NOMO-1 treated with DMSO at 0.1 percent for 48 hours (cell line): ENCODE data around the gene SLC41A3.

Source experiments
- DNase-seq: peaks from one replicate; lab custom pipeline; 2025; ENCODE audit not compliant: unreplicated experiment; lab: John Stamatoyannopoulos, UW

Gene SLC41A3

GRCh38 chr3:126083913-126084767 is at the start of gene SLC41A3:
SLC41A3 (minus strand) TSS chr3:126084124; CDS start chr3:126068219, 15,905 bp downstream.
- DNase-seq: peak; percentile 80

- no peak for DNase-seq
These were observed 49.7 kb upstream of the SLC41A3 start for GRCh38 chr3:126133606-126134005.

GRCh38 chr3:126132751-126133511 is 49.0 kb upstream of the SLC41A3 start:
- no peak for DNase-seq

GRCh38 chr3:126131881-126132750 is 48.2 kb upstream of the SLC41A3 start:
- no peak for DNase-seq

- no peak for DNase-seq
These were observed 47.2 kb upstream of the SLC41A3 start for GRCh38 chr3:126130981-126131745.

GRCh38 chr3:126130081-126130855 is 46.3 kb upstream of the SLC41A3 start:
- DNase-seq: no peak

- no peak for DNase-seq
These were observed 45.5 kb upstream of the SLC41A3 start for GRCh38 chr3:126129398-126129891.

- DNase-seq: no peak
These were observed 44.8 kb upstream of the SLC41A3 start for GRCh38 chr3:126128504-126129397.

- no peak for DNase-seq
These were observed 44.0 kb upstream of the SLC41A3 start for GRCh38 chr3:126127904-126128303.

GRCh38 chr3:126127452-126127851 is 43.5 kb upstream of the SLC41A3 start:
- no peak for DNase-seq

- DNase-seq: no peak
These were observed 43.0 kb upstream of the SLC41A3 start for GRCh38 chr3:126126811-126127431.

- no peak for DNase-seq
These were observed 42.4 kb upstream of the SLC41A3 start for GRCh38 chr3:126126286-126126685.

GRCh38 chr3:126125781-126126251 is 41.9 kb upstream of the SLC41A3 start:
- DNase-seq: no peak

GRCh38 chr3:126125341-126125740 is 41.4 kb upstream of the SLC41A3 start:
- no peak for DNase-seq

GRCh38 chr3:126124896-126125295 is 41.0 kb upstream of the SLC41A3 start:
- no peak for DNase-seq

GRCh38 chr3:126124148-126124868 is 40.4 kb upstream of the SLC41A3 start:
- DNase-seq: no peak

GRCh38 chr3:126121632-126122031 is 37.7 kb upstream of the SLC41A3 start:
- DNase-seq: no peak
